HepG2 (cell line): ENCODE results near the gene PLPPR2.

Experiments used
- MAZ ChIP-seq, 2 experiments: sonication (generic) in 1 of 2; formaldehyde crosslinking in 1 of 2; IDR thresholded peaks; 2 replicates each; pipeline versions ENCODE4 v1.5.0 to v1.6.1; 2012 to 2020; ENCODE audit warnings: low read depth in 2 of 2, mild to moderate bottlenecking in 2 of 2, borderline replicate concordance in 1 of 2, improper control_type of control experiment in 1 of 2, low read length in 1 of 2, missing genetic modification reagents in 1 of 2, moderate library complexity in 1 of 2
- NR2C2 ChIP-seq: sonication (generic); formaldehyde crosslinking; IDR thresholded peaks from 2 replicates; pipeline ENCODE4 v1.4.0; 2020; ENCODE audit warnings: missing genetic modification reagents, mild to moderate bottlenecking, moderate library complexity, borderline replicate concordance

- TF ChIP-seq NR2C2 (CRISPR knock-in tag) (no peak), MAZ (IDR thresholded peaks at IDR 0.05; ENCODE audit: borderline replicate concordance, low read depth, low read length) (no peak), MAZ (CRISPR knock-in tag; IDR thresholded peaks at IDR 0.05; ENCODE audit: low read depth) (no peak)
These were observed 50.8 kb downstream of the PLPPR2 start for GRCh38 chr19:11405846-11406643.
